Erythroblast (primary cell): Measurements from ENCODE around the gene ITGA2.
"Not testable (repeated sequence)": the region's sequence is repeated elsewhere in the genome, so short reads cannot be mapped to it uniquely, and the experiment has no call there.

Source experiments
- DNase-seq, 2 experiments: peaks; one replicate each; lab custom pipeline; 2025; lab: John Stamatoyannopoulos, UW
- GATA1 ChIP-seq: IDR thresholded peaks from 2 replicates; pipeline ENCODE4 v1.6.1; 2011; ENCODE audit warnings: low read depth, mild to moderate bottlenecking, control low read depth, low read length, moderate library complexity
- POLR2A ChIP-seq: IDR thresholded peaks from 2 replicates; pipeline ENCODE4 v1.6.1; 2011; ENCODE audit warnings: mild to moderate bottlenecking, low read length

Gene ITGA2

DNA sequence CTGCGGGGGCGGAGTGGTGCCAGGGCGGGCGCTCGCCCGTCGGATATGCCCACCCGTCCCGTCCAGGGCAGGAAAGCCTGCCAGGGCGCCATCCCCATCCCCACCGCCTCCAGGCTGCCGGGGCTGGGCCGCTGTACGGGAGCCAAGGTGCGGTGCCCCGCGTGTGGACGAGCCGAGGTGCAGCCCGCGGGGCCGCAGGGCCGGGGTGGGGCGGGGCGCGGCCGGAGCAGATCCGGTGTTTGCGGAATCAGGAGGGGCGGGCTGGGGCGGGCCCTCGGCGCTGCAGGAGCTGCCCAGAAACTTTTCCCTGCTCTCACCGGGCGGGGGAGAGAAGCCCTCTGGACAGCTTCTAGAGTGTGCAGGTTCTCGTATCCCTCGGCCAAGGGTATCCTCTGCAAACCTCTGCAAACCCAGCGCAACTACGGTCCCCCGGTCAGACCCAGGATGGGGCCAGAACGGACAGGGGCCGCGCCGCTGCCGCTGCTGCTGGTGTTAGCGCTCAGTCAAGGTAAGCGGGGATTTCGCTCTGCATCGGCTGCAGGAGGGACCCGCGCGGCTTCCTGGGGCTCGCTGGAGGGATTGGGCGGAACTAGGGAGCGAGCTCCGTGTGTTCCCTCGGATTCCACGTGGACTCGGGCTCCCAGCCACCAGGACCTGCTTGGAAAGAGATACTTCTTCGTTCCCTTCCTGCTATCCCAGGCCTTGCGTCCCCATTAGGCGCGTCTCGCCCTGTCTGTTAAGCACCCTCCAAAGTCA, at the start of gene ITGA2:
Gene ITGA2 (plus strand): TSS at position 328 of the 756 bp plus-strand sequence. CDS start 117 bp downstream, at position 445.
- DNase-seq = no peak
- no peak for TF ChIP-seq POLR2A

DNA sequence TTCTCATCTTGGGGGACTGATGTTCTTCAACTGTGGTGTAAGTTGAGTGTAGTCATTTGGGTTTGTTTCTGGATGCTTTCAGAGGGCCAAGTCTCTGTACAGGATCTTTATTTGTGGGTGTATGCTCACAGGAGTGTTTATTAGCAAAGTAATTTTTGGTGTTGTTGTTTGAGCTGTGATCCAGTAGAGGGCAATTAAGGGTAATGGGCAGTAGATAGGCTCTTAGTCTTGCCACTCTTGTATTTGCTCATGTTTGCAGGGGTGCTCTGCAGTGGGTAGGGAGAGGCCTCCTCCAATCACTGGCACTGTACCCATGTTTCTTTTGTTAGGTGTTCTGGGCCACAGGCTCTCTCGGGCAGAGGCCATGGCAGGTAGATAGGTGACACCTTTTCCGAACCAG, 45.9 kb upstream of the ITGA2 start:
- TF ChIP-seq POLR2A (no peak), GATA1 (no peak)
- DNase-seq = no peak

DNA sequence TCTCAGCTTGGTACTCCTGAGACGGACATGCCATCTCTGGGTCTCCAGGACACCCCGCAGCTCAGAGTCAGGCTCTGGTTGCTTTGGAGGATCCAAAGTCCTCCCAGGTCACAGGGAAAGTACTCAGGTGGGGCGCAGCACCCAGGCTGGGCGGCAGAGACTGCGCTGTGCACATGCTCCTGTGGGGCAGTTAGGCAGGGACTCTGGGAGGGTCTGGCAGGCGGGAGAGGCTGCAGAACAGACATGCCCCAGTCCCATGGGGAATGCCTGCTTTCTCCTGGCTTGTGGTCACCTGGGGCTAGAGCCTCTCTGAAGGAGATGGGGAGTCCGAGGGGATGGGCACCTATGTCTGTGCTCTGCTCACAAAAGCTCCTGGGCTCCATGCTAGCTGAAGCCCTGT, 45.3 kb upstream of the ITGA2 start:
- no peak for DNase-seq
- no peak for TF ChIP-seq GATA1
- TF ChIP-seq POLR2A = no peak

DNA sequence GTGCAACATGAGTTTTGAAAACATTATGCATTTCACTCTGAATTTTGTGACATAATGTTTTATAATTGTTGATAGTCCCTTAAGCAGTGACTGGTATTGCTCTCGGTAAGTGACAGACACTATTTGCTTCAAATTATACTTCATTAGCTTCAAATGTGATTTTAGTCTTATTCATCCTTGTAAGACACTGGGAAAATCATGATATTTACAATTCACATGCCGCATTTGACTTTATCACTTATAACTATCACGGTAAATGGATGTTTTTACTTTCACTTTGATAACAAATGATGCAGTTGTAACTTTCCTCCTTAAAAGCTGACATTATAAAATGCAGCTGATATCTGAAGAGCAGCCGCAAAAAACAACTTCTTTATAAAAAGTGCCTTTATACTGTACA, 44.1 kb upstream of the ITGA2 start:
- no peak for DNase-seq
- no peak for TF ChIP-seq POLR2A
- no peak for TF ChIP-seq GATA1

DNA sequence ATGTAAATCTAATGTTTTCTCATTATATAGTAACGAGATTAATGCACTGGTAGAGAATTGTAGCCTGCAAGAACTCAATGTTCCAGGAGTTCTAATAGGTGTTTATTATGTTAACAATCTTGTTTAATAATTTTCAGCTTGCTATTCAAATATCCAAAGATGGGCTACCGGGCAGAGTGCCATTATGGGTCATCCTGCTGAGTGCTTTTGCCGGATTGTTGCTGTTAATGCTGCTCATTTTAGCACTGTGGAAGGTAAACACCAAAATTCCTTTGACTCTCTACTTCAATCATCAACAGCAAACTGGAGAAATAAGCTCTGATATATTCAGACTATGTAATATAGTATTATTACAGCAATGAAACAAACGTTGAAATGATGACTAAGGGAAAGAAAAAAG, 41.9 kb upstream of the ITGA2 start:
- TF ChIP-seq POLR2A (no peak), GATA1 (no peak)
- DNase-seq = no peak

DNA sequence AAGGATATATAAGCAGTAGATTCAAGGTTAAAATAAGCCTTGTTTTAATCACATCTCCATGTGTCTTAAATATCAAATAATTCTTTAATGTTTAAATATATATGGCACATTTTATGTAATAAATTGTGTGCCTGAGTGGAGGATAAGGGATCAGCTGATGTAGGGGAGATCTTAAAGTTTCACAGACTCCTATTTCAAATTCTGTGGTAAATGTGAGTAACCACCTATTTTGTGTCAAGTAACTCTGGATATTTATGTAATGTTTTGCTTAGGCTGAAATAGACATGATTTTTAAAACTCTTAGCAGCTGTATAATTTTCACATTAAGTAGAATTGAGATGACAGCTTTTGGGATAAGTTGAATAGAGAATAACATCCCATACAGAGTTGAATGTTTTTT, 41.3 kb upstream of the ITGA2 start:
- TF ChIP-seq POLR2A (no peak), GATA1 (no peak)
- DNase-seq = no peak

DNA sequence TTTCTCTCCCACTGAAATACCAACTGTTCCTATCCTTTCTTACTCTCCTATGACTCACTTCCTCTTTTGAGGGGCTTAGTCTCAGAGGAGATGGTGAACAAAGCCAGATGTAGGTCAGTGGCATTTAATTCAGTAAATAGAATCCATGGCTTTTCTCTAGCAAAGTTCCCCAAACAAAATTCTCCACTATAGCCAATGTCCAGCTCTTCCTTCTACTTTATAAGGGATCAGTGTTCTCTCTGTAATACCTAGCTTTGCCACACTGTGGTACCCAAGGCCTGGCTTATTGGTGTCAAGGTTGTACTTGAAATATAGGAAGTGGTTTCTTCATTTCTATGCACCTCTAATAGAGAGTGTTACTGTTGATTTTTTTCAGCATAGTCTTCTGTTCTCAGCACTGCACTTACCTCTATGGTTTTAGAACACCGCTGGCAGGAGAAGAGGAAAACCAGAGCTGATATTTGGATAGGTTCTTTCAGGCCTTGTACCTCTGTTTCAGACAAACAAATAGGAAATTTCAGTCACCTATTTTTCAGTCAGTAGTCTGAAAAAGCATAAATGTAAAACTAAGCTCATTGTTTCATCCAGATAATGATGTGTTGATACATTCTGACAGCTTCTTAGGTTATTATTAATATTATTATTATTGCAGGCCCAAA, 40.6 kb upstream of the ITGA2 start:
- DNase-seq = peak; percentile 32 to 44
- TF ChIP-seq GATA1 (no peak), POLR2A (no peak)

DNA sequence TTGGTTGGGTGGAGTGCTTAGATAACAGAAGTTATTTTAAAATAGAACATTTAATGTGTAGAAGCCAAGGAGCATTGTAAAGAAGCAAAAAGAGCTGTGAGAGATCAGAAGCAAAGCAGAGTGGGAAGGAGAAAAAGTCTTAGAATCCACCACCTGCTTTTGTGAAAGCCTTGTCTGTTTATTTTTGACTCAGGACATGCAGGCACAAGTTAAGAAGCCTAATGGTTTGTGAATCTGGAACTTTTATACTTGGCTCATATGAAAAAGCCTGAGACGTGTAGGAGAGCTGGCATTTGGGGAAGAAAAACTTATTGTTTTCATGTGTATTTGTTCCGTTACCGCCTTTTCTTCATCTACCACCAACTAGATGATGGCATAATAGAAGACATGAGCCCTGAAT, 38.5 kb upstream of the ITGA2 start:
- no peak for DNase-seq
- TF ChIP-seq POLR2A = no peak
- no peak for TF ChIP-seq GATA1

DNA sequence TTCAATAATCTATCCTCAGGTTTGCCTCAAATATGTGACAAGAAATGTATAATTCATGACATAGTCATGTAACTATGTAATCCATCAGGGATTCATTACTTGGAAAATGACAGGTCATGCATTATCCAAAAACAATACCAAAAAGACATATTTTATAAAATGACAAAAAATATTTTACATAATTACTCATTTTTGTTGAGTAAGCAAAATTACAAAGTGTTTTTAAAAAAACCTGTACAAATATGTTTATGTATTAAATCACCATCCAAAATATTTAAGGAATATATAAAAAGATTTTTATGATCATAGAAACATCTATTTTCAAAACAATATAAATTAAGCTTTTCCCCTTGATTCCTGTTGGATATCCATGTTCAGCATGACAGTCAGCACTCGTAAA, 36.7 kb upstream of the ITGA2 start:
- TF ChIP-seq POLR2A (no peak), GATA1 (no peak)
- DNase-seq = no peak

DNA sequence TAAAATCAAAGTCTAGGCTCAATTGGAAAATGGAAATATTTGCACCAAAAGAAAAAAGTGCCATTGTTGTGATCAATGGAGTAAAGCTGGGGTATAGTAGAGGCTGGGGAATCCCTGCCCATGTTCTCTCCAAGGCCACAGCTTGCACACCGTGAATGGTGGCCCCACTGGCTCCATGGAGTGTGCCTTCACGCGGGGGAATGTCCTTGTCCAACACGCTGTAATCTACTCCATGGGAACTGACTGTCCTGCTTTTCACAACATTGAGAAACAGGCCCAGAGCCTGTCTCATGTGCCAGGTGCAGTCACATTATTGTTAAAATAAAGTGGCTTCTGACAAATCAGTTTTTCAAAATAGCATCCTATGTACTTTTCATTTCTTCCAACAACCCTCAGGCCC, 33.1 kb upstream of the ITGA2 start:
- TF ChIP-seq POLR2A (no peak), GATA1 (no peak)
- no peak for DNase-seq

DNA sequence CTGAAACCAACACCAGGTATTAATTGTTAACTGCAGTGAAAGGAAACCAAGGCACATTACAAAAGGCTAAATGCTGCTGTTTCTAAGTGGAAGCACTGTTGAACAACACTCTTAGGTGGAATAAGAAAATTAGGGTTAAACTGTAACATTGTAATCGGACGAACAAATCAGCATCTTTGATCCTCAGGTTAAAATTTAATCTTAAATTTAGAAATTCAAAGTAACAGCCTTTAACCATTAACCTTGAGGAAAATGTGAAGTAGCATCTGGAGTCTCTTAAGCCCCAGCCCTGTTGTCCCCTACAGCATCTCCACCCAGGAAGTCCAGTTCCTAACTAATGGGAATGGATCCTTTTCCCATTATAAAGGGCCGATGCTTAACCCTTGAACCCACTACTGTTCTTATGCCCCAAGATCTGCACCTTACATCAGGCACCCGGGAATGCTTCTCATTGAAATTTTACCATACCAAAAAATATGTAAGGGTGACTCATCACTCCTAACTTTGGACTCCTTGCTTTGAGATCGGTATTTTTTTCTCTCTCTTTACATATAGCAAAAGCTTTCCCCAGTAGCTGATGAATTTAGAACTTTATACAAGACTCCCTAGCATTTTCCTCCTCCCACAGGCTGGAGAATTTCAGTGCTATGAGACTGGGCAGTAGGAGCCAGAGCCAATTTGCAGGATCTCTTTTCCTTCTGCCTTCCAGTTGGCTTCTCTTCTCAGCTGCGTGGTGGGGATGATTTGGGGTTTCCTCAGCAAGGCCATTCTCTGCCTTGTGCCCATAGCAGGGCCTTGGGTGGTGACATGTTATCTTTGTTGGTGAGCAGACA, 32.0 kb upstream of the ITGA2 start:
- TF ChIP-seq POLR2A (no peak), GATA1 (no peak)
- DNase-seq = no peak

DNA sequence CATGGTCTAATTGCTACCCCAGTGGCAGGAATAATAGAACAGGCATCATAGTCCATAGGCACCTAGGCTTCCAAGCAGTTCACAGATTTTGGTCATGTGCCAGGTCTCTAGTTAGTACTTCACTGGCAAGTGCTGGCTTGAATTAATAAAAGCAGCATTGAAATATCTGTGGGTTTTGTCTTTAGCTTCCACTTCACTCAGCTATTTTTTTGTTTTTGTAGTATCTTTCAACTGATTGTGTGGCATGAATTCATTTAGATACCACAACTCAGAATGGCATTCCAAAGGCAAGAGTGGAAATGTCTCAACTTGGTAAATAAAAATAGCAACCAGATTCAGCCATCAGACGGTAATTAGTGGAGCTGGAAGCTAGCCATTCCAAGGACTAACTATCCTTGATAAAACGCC, 27.9 kb upstream of the ITGA2 start:
- TF ChIP-seq GATA1 = no peak
- no peak for TF ChIP-seq POLR2A
- DNase-seq = no peak

DNA sequence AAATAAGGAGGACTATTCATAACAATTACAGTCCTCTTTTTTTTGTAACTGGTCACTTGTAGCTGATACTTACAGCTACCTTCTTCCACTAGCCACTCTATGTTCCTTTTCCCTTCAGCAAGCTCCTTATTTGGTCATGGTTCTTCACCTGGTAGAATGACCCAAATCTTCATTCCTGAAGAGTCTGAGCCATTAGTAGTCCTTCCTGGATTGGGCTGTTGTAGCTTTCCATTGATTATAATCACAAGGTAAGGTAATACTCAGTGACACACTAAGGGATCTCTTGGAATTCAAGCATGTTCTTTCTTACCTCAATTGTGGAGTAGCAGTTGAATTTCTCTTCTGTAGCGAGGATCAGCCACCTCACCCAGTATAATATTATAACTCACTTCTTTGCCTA, 25.5 kb upstream of the ITGA2 start:
- no peak for DNase-seq
- TF ChIP-seq GATA1 (no peak), POLR2A (no peak)

DNA sequence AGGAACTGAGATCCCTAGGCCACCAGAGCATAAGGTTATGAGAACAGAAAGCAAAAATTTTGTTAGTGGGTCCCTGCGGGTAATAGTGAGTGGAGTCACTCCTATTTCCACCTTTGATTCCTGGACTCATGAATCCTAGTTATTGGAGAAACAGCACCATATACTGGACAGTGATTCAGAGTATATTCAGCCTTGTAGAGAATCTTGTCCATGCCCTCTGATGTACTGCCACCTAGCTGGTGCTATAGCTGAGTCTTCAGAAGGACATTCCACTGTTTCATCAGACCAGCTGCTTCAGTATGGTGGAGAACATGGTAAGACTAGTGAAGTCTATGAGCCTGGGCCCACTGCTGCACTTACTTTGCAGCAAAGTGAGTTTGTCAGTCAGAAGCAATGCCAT, 25.0 kb upstream of the ITGA2 start:
- DNase-seq = no peak
- TF ChIP-seq POLR2A = no peak
- no peak for TF ChIP-seq GATA1

DNA sequence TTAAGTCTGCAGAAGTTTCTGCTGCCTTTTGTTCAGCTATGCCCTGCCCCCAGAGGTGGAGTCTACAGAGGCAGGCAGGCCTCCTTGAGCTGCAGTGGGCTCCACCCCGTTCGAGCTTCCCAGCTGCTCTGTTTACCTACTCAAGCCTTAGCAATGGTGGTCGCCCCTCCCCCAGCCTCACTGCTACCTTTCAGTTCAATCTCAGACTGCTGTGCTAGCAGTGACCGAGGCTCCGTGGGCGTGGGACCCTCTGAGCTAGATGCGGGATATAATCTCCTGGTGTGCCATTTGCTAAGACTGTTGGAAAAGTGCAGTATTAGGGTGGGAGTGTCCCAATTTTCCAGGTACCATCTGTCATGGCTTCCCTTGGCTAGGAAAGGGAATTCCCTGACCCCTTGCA, 13.0 kb upstream of the ITGA2 start:
- DNase-seq = not testable (repeated sequence)
